ENCODE results near the gene MAGI2. TPM values are rescaled to one million over a fixed set of nuclear protein-coding genes. Genes with fewer than 3 reads are reported as not detected.
"Not testable (repeated sequence)": the region's sequence is repeated elsewhere in the genome, so short reads cannot be mapped to it uniquely, and the experiment has no call there.

The MAGI2 gene
- total RNA-seq, 1 donor from 2014 or later, result 10.7 TPM

- Mint-ChIP-seq H3K36me3 (ENCODE audit: unreplicated experiment) (no peaks in the 10 kb centered on the region), H3K27ac (ENCODE audit: unreplicated experiment) (no peak overlapping the region), H3K27me3 (ENCODE audit: unreplicated experiment) (peaks cover 3% of the 10 kb centered on the region), H3K9me3 (ENCODE audit: unreplicated experiment) (no peaks in the 10 kb centered on the region), H3K4me1 (ENCODE audit: unreplicated experiment) (no peaks in the 10 kb centered on the region), H3K4me3 (ENCODE audit: unreplicated experiment) (no peak overlapping the region)
- TF ChIP-seq, protein P1, sequence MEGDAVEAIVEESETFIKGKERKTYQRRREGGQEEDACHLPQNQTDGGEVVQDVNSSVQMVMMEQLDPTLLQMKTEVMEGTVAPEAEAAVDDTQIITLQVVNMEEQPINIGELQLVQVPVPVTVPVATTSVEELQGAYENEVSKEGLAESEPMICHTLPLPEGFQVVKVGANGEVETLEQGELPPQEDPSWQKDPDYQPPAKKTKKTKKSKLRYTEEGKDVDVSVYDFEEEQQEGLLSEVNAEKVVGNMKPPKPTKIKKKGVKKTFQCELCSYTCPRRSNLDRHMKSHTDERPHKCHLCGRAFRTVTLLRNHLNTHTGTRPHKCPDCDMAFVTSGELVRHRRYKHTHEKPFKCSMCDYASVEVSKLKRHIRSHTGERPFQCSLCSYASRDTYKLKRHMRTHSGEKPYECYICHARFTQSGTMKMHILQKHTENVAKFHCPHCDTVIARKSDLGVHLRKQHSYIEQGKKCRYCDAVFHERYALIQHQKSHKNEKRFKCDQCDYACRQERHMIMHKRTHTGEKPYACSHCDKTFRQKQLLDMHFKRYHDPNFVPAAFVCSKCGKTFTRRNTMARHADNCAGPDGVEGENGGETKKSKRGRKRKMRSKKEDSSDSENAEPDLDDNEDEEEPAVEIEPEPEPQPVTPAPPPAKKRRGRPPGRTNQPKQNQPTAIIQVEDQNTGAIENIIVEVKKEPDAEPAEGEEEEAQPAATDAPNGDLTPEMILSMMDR (IDR thresholded peaks at IDR 0.05), result no peak
- no peak for DNase-seq (ENCODE audit: extremely low spot score, unreplicated experiment)
These were observed 867.5 kb downstream of the MAGI2 start for GRCh38 chr7:78585980-78586379.

DNA sequence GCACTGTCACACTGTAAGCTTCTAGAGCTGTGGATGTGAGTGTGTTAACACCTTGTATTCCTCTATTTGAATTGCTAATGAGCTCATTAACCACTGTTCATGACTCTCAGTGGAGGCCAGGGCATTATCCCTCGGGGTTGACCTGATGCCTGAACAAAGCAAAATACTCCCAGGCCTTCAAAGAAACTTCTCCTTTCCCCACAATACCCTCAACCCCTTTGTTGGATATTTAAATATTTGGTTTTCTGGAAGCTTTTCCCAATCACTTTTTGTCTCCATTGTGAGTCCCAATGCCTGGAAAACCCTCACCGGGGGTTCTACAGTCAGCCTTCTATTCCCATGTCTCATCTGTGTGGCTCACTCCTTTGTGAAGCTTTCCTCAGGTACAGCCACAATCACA is 874.8 kb downstream of the MAGI2 start:
- no peak for DNase-seq (ENCODE audit: extremely low spot score, unreplicated experiment)
- Mint-ChIP-seq H3K27me3 (ENCODE audit: unreplicated experiment) (no peaks in the 10 kb centered on the region), H3K27ac (ENCODE audit: unreplicated experiment) (no peak overlapping the region), H3K36me3 (ENCODE audit: unreplicated experiment) (no peaks in the 10 kb centered on the region), H3K4me1 (ENCODE audit: unreplicated experiment) (no peaks in the 10 kb centered on the region), H3K9me3 (ENCODE audit: unreplicated experiment) (no peaks in the 10 kb centered on the region), H3K4me3 (ENCODE audit: unreplicated experiment) (no peak overlapping the region)
- TF ChIP-seq, protein P1 (IDR thresholded peaks at IDR 0.05), result no peak

DNA sequence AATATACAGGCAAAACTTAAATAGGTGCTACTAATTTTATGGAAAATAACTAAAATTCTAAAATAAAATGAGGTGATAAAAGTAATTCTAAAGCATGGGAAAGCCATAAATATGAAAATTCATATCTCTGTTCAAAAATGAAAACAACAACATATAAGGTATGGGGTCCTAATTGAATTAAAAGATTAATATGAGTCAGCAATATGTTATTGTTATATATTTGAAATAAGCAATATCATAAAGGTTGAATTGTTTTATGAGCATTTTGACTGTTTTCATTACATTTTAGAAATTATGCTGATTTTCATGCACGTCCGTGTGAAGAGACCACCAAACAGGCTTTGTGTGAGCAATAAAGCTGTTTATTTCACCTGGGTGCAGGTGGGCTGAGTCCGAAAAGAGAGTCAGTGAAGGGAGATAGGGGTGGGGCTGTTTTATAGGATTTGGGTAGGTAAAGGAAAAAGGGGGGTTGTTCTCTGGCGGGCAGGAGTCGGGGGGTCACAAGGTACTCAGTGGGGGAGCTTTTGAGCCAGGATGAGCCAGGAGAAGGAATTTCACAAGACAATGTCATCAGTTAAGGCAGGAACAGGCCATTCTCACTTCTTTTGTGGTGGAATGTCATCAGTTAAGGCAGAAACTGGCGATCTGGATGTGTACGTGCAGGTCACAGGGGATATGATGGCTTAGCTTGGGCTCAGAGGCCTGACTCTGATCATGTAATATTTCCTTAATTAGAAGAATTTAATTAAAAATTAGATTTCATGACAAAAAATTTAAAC is 876.1 kb downstream of the MAGI2 start:
- not testable (repeated sequence) for H3K27me3 Mint-ChIP-seq (ENCODE audit: unreplicated experiment); DNase-seq (ENCODE audit: extremely low spot score, unreplicated experiment)

DNA sequence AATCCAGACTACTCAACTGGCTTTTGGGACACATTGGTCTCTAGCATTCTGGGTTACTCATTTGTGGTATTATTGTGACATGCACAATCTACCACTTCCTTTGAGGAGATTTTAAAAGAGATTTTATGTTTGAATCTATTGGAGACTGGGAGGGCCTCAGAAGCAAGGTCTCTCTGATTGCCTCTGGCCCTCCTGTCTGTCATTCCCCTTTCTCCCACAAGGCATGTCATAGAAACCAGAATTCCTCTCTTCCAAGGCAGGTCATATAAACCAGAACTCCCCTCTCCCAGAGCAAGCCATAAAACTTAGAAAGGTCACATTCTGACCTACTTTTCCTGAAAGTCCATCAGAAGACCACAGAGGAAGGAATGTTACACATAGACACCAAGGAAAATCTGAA is 877.2 kb downstream of the MAGI2 start:
- Mint-ChIP-seq H3K36me3 (ENCODE audit: unreplicated experiment) (no peaks in the 10 kb centered on the region), H3K27me3 (ENCODE audit: unreplicated experiment) (no peaks in the 10 kb centered on the region), H3K4me1 (ENCODE audit: unreplicated experiment) (no peaks in the 10 kb centered on the region), H3K4me3 (ENCODE audit: unreplicated experiment) (no peak overlapping the region), H3K27ac (ENCODE audit: unreplicated experiment) (no peak overlapping the region), H3K9me3 (ENCODE audit: unreplicated experiment) (no peaks in the 10 kb centered on the region)
- no peak for DNase-seq (ENCODE audit: extremely low spot score, unreplicated experiment)
- TF ChIP-seq, protein P1 (IDR thresholded peaks at IDR 0.05), result no peak

More for the DNA sequence above, 876.1 kb downstream of the MAGI2 start:
- H3K9me3 Mint-ChIP-seq (ENCODE audit: unreplicated experiment); H3K36me3 Mint-ChIP-seq (ENCODE audit: unreplicated experiment); H3K4me3 Mint-ChIP-seq (ENCODE audit: unreplicated experiment); H3K4me1 Mint-ChIP-seq (ENCODE audit: unreplicated experiment); H3K27ac Mint-ChIP-seq (ENCODE audit: unreplicated experiment): not testable (repeated sequence)

DNA sequence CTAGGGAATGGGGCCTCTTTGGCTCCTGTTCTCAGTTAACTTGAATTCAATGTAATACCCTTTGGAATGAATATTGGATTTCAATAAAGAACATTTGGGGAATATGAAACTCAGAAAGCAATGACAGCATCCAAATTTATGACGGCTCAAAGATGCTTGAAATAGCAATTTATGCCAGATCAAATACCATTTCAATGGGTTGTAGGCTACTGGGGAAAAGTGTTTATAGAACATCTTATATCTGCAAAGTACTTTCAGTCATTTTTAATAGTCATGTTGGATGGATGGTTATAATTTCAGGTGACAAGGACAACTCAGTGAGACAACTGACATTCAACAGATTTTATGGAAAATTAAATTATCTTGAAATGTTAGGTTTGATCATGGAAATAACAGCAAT is 882.2 kb downstream of the MAGI2 start:
- H3K4me3 Mint-ChIP-seq (ENCODE audit: unreplicated experiment), result no peak overlapping the region
- no peak overlapping the region for H3K27ac Mint-ChIP-seq (ENCODE audit: unreplicated experiment)
- TF ChIP-seq, protein P1 (IDR thresholded peaks at IDR 0.05), result no peak
- no peaks in the 10 kb centered on the region for H3K27me3 Mint-ChIP-seq (ENCODE audit: unreplicated experiment)
- DNase-seq (ENCODE audit: extremely low spot score, unreplicated experiment), result no peak
- no peaks in the 10 kb centered on the region for H3K36me3 Mint-ChIP-seq (ENCODE audit: unreplicated experiment)
- H3K4me1 Mint-ChIP-seq (ENCODE audit: unreplicated experiment), result no peaks in the 10 kb centered on the region
- no peaks in the 10 kb centered on the region for H3K9me3 Mint-ChIP-seq (ENCODE audit: unreplicated experiment)

Measured in osteocyte (in vitro differentiated cells).